Heart left ventricle (tissue), 16 donors: Measurements from ENCODE around the gene STIL. TPM values are rescaled to one million over a fixed set of nuclear protein-coding genes. Genes with fewer than 3 reads are reported as not detected.

ENCODE experiments used
- ATAC-seq, 4 donors: fragments of 200-7000 bp; cut with Tn5 transposase; one replicate each; pipeline ENCODE4 v1.9.1; 2020 to 2022; ENCODE audit warnings: moderate library complexity in 4 of 4, mild to moderate bottlenecking in 3 of 4, moderate number of reproducible peaks in 1 of 4
- DNase-seq, 5 donors: peaks; one replicate each; pipeline ENCODE4 v3.0.0-alpha.2; 2020
- H3K27ac ChIP-seq, 12 donors: fragments of 200-600 bp; sonication (generic) in 4 of 12; one replicate each; pipeline versions ENCODE4 v1.5.0 to v1.8.0; 2016 to 2022; ENCODE audit warnings: mild to moderate bottlenecking in 2 of 12
- H3K27me3 ChIP-seq, 9 donors: fragments of 200-600 bp; sonication (generic) in 2 of 9; one replicate each; pipeline versions ENCODE4 v1.5.1 to v1.8.0; 2016 to 2022; ENCODE audit warnings: mild to moderate bottlenecking in 3 of 9
- H3K36me3 ChIP-seq, 9 donors: fragments of 200-600 bp; sonication (generic) in 2 of 9; one replicate each; pipeline versions ENCODE4 v1.5.0 to v1.8.0; 2018 to 2022; ENCODE audit warnings: mild to moderate bottlenecking in 2 of 9
- H3K4me1 ChIP-seq, 12 donors: fragments of 200-600 bp; sonication (generic) in 4 of 12; one replicate each; pipeline versions ENCODE4 v1.5.0 to v1.8.0; 2016 to 2022; ENCODE audit warnings: mild to moderate bottlenecking in 3 of 12
- H3K4me3 ChIP-seq, 12 donors: fragments of 200-600 bp; sonication (generic) in 4 of 12; one replicate each; pipeline versions ENCODE4 v1.5.0 to v1.8.0; 2017 to 2022; ENCODE audit warnings: mild to moderate bottlenecking in 9 of 12, moderate library complexity in 4 of 12
- H3K9me3 ChIP-seq, 12 donors: fragments of 200-600 bp; sonication (generic) in 4 of 12; one replicate each; pipeline versions ENCODE4 v1.5.0 to v1.8.0; 2016 to 2022; ENCODE audit warnings: mild to moderate bottlenecking in 1 of 12
- CTCF ChIP-seq, 12 donors: fragments of 200-600 bp; sonication (generic) in 4 of 12; IDR thresholded peaks; one replicate each; pipeline versions ENCODE4 v1.5.0 to v1.8.0; 2018 to 2022; ENCODE audit warnings: antibody characterized with exemption in 12 of 12, mild to moderate bottlenecking in 5 of 12
- POLR2A ChIP-seq, 2 donors: fragments of 450-650 bp; IDR thresholded peaks; one replicate each; pipeline ENCODE4 v1.6.1; 2017; ENCODE audit warnings: antibody characterized with exemption in 2 of 2, mild to moderate bottlenecking in 2 of 2, moderate library complexity in 2 of 2
- WGBS, 4 donors: extraction: QIAGEN DNeasy Blood & Tissue Kit in 2 of 4; methylation state at CpG; one replicate each; pipeline versions ENCODE4 v1.1.5 to v1.1.7; 2013 to 2018; 5-methylcytosine and 5-hydroxymethylcytosine counted together
- intact Hi-C, 10 donors: fragments of 100-400 bp; cut with DNase I; formaldehyde crosslinking; loops; one replicate each; pipeline versions ENCODE4 v1.11.1 to v1.14.2; 2022
- polyA plus RNA-seq, 2 donors: library from polyadenylated mRNA; stranded (reverse); fragments of 200-250 nt; gene quantifications; one replicate each; pipeline ENCODE4 v1.2.3, GENCODE V29; 2013
- total RNA-seq, 9 donors: library from RNA; depleted of rRNA in 2 of 9; stranded (reverse); fragments of >200 nt in 2 of 9; fragmentation: NEBNext Ultra II Directional in 3 of 9; extraction: Animal tissue kit (Norgen Biotek cat#: 25700) in 3 of 9; gene quantifications; one replicate each; pipeline versions ENCODE4 v1.1.0 to v1.2.4, GENCODE V29; 2016 to 2023
- donor health status: ischemic (EF 13 %, LVEDD 7.1; RV severe dilation, severe dysfunction).
- donor health status: healthy with polysubstance abuse.
- donor health status: DM: no; HTN: yes; CAD: no.
- donor health status: DM: no; HTN: no; CAD: no.
- donor health status: ischemic (EF 25% LVEDD 6.9; RV normal size, moderate dysfunction).
- donor health status: ischemic (EF 25% LVEDD 5.7; RV mildly dilated, moderate dysfunction).
- donor health status: healthy.
- donor health status: DM: yes; HTN: yes; CAD: no.
- donor health status: ischemic (EF 35%, LVEDD 5.7; RV mildly dilated, moderate dysfunction).
- donor health status: nonischemic (EF 11% LVEDD 7.7; RV severe dilation, severe dysfunction).
- donor health status: DM: yes; HTN: yes; CAD: no.
- donor health status: PGD.
- donor health status: ischemic (EF 29% LVEDD 5.4; RV normal size, mild dysfunction).
- donor health status: nonischemic (EF 23%, LVEDD 6.1; RV moderate dilation, normal function).

Gene STIL
- total and polyA plus RNA-seq, 11 donors = 0.19 to 3.1 (median 0.60) TPM

GRCh38 chr1:47243910-47244309, 70.0 kb downstream of the STIL start:
- TF ChIP-seq CTCF (IDR thresholded peaks at IDR 0.05) (no peak), POLR2A (IDR thresholded peaks at IDR 0.05) (no peak)
- DNase-seq = no peak
- Histone ChIP-seq H3K4me1 (peaks cover 0 to 10% (median 0%) of the 10 kb centered on the region in 12 donors), H3K27ac (no peak overlapping the region), H3K36me3 (no peaks in the 10 kb centered on the region), H3K9me3 (no peaks in the 10 kb centered on the region), H3K27me3 (peaks cover 0 to 11% (median 3%) of the 10 kb centered on the region in 9 donors), H3K4me3 (no peak overlapping the region)
- intact Hi-C loops = no loop called here
- ATAC-seq = no peak
- WGBS, 4 donors = 37 to 44% (median 43%) methylated on average over 5 of the region's 5 CpGs

GRCh38 chr1:47241114-47242113, 72.5 kb downstream of the STIL start:
- DNase-seq (no peak), ATAC-seq (peak; percentile 52 to 93 (median 60))
- no peaks in the 10 kb centered on the region for H3K9me3 ChIP-seq
- WGBS, 4 donors = 62 to 82% (median 79%) methylated on average over 11 of the region's 11 CpGs
- H3K4me3 ChIP-seq = no peak overlapping the region
- H3K36me3 ChIP-seq = no peaks in the 10 kb centered on the region
- peak overlapping the region in 7 of 12 donors; percentile 15 to 56 (median 43) for H3K27ac ChIP-seq
- H3K27me3 ChIP-seq = peaks cover 0 to 14% (median 3%) of the 10 kb centered on the region in 9 donors
- H3K4me1 ChIP-seq = peaks cover 0 to 10% (median 0%) of the 10 kb centered on the region in 12 donors
- no peak for TF ChIP-seq POLR2A (IDR thresholded peaks at IDR 0.05)
- no peak for TF ChIP-seq CTCF (IDR thresholded peaks at IDR 0.05)
- intact Hi-C loops = no loop called here

GRCh38 chr1:47238935-47239592, 74.9 kb downstream of the STIL start:
- DNase-seq = no peak
- 55 to 70% (median 58%) methylated on average over 5 of the region's 5 CpGs for WGBS, 4 donors
- TF ChIP-seq POLR2A (IDR thresholded peaks at IDR 0.05) (no peak), CTCF (IDR thresholded peaks at IDR 0.05) (no peak)

GRCh38 chr1:47235806-47236205, 78.1 kb downstream of the STIL start:
- Histone ChIP-seq H3K27me3 (peaks cover 21 to 53% (median 41%) of the 10 kb centered on the region in 9 donors), H3K4me3 (peak overlapping the region in 1 of 12 donors; percentile 7), H3K9me3 (no peaks in the 10 kb centered on the region), H3K27ac (peak overlapping the region in 9 of 12 donors; percentile 13 to 66 (median 57)), H3K36me3 (no peaks in the 10 kb centered on the region), H3K4me1 (peaks cover 0 to 30% (median 13%) of the 10 kb centered on the region in 12 donors)
- WGBS, 4 donors = 67 to 72% (median 71%) methylated on average over 4 of the region's 4 CpGs
- no peak for TF ChIP-seq CTCF (IDR thresholded peaks at IDR 0.05)
- no peak for TF ChIP-seq POLR2A (IDR thresholded peaks at IDR 0.05)
- DNase-seq (no peak), ATAC-seq (no peak)
- intact Hi-C loops = no loop called here

More at GRCh38 chr1:47238935-47239592, 74.9 kb downstream of the STIL start:
- Histone ChIP-seq H3K36me3 (no peaks in the 10 kb centered on the region), H3K27ac (no peak overlapping the region), H3K27me3 (peaks cover 0 to 22% (median 10%) of the 10 kb centered on the region in 9 donors), H3K4me1 (peaks cover 0 to 21% (median 10%) of the 10 kb centered on the region in 12 donors), H3K9me3 (no peaks in the 10 kb centered on the region), H3K4me3 (no peak overlapping the region)
- no peak for ATAC-seq
- intact Hi-C loops = no loop called here
